Endothelial cell of umbilical vein (primary cell): ENCODE results near the gene CFAP46. TPM values are rescaled to one million over a fixed set of nuclear protein-coding genes. Genes with fewer than 3 reads are reported as not detected.

Experiments
- BruUV-seq: library from RNA; stranded (reverse); fragments of 400-500 nt; replicated peaks from 2 replicates; lab custom pipeline; 2021; lab: Mats Ljungman, UMichigan
- CTCF ChIA-PET: fragments of 300-600, 350-600 bp; sonication (Branson Sonifier 250); formaldehyde crosslinking; loops from one replicate; lab custom pipeline; 2021; ENCODE audit warnings: antibody characterized with exemption, inconsistent platforms; lab: Charles Lee
- POLR2A ChIA-PET: fragments of 300-600, 350-600 bp; sonication (Branson Sonifier 250); formaldehyde crosslinking; loops from one replicate; lab custom pipeline; 2021; ENCODE audit warnings: antibody characterized with exemption, inconsistent platforms; lab: Charles Lee
- DNase-seq: peaks from one replicate; pipeline ENCODE4 v3.0.0-alpha.2; 2011; ENCODE audit warnings: low read depth, low spot score
- FAIRE-seq: peaks from 2 replicates; lab custom pipeline; 2011; peaks lifted over from hg19 to GRCh38; lab: Jason Lieb, UNC
- H2AFZ ChIP-seq: 2 replicates; pipeline ENCODE4 v1.6.0; 2012; ENCODE audit warnings: low read depth, low read length, control low read depth, inconsistent platforms
- H3K27ac ChIP-seq: 2 replicates; pipeline ENCODE4 v1.5.1; 2011; ENCODE audit warnings: low read depth, mild to moderate bottlenecking, control low read depth, low read length, moderate library complexity; ENCODE audit not compliant: insufficient read depth
- H3K27me3 ChIP-seq, 2 experiments: 2 replicates each; pipeline versions ENCODE4 v1.6.0 to v1.6.1; 2011; ENCODE audit warnings: low read length in 2 of 2, mixed read lengths in 1 of 2; ENCODE audit not compliant: control insufficient read depth in 2 of 2, insufficient read depth in 2 of 2
- H3K36me3 ChIP-seq, 2 experiments: 2 replicates in 1 of 2; 3 replicates in 1 of 2; pipeline ENCODE4 v1.5.1; 2011; ENCODE audit warnings: low read length in 2 of 2, mild to moderate bottlenecking in 1 of 2, moderate library complexity in 1 of 2; ENCODE audit not compliant: control insufficient read depth in 2 of 2, insufficient read depth in 2 of 2; ENCODE audit errors: extremely low read depth in 1 of 2
- H3K4me1 ChIP-seq: 3 replicates; pipeline ENCODE4 v1.5.1; 2011; ENCODE audit warnings: mild to moderate bottlenecking, low read length; ENCODE audit not compliant: control insufficient read depth, insufficient read depth; ENCODE audit errors: extremely low read depth
- H3K4me2 ChIP-seq: 2 replicates; pipeline ENCODE4 v1.6.1; 2011; ENCODE audit warnings: low read length, control low read depth, mixed read lengths; ENCODE audit not compliant: insufficient read depth
- H3K4me3 ChIP-seq, 3 experiments: fragments of 200-600 bp in 1 of 3; sonication (generic), shearing (Covaris generic) in 1 of 3; replicated peaks in 1 of 3; 2 replicates each; pipeline ENCODE4 v1.5.1; 2011 to 2016; ENCODE audit warnings: control low read depth in 3 of 3, low read length in 3 of 3, mild to moderate bottlenecking in 2 of 3, inconsistent platforms in 1 of 3, low read depth in 1 of 3, moderate library complexity in 1 of 3; ENCODE audit not compliant: insufficient read depth in 1 of 3
- H3K79me2 ChIP-seq: 2 replicates; pipeline ENCODE4 v1.6.0; 2012; ENCODE audit warnings: low read length, inconsistent platforms; ENCODE audit not compliant: control insufficient read depth, insufficient read depth
- H3K9ac ChIP-seq: replicated peaks from 2 replicates; pipeline ENCODE3; 2011; ENCODE audit warnings: low read length, control low read depth; ENCODE audit not compliant: insufficient read depth; ENCODE audit errors: extremely low read depth
- H3K9me1 ChIP-seq: replicated peaks from 3 replicates; pipeline ENCODE4 v1.6.0; 2011; ENCODE audit warnings: mild to moderate bottlenecking, low read length; ENCODE audit not compliant: control insufficient read depth, insufficient read depth; ENCODE audit errors: extremely low read depth
- H3K9me3 ChIP-seq: replicated peaks from 2 replicates; pipeline ENCODE4 v1.5.1; 2012; ENCODE audit warnings: low read length, inconsistent platforms; ENCODE audit not compliant: control insufficient read depth, insufficient read depth
- H4K20me1 ChIP-seq: replicated peaks from 2 replicates; pipeline ENCODE3; 2011; ENCODE audit warnings: mild to moderate bottlenecking, low read length; ENCODE audit not compliant: control insufficient read depth, insufficient read depth; ENCODE audit errors: extremely low read depth
- EZH2 ChIP-seq: IDR thresholded peaks from 2 replicates; pipeline ENCODE4 v1.6.1; 2012; ENCODE audit warnings: borderline replicate concordance, low read depth, mild to moderate bottlenecking, moderate library complexity, low read length, inconsistent platforms; ENCODE audit not compliant: severe bottlenecking
- FOS ChIP-seq: IDR thresholded peaks from 2 replicates; pipeline ENCODE4 v1.6.1; 2011; ENCODE audit warnings: mild to moderate bottlenecking, low read length, moderate library complexity, borderline replicate concordance; ENCODE audit not compliant: insufficient read depth
- GATA2 ChIP-seq: IDR thresholded peaks from 2 replicates; pipeline ENCODE4 v1.7.0; 2011; ENCODE audit warnings: low read depth, mild to moderate bottlenecking, moderate library complexity, mixed read lengths, low read length; ENCODE audit not compliant: insufficient read length, insufficient read depth
- JUN ChIP-seq: IDR thresholded peaks from 2 replicates; pipeline ENCODE4 v1.6.1; 2011; ENCODE audit warnings: borderline replicate concordance, low read depth; ENCODE audit not compliant: insufficient read length, insufficient read depth
- MYC ChIP-seq: IDR thresholded peaks from one replicate; pipeline ENCODE4 v1.6.1; 2011; ENCODE audit warnings: mild to moderate bottlenecking, low read depth, low read length
- POLR2A ChIP-seq: IDR thresholded peaks from 2 replicates; pipeline ENCODE4 v1.6.1; 2012; ENCODE audit warnings: low read depth, mild to moderate bottlenecking, control low read depth, low read length
- POLR2AphosphoS5 ChIP-seq: IDR thresholded peaks from 2 replicates; pipeline ENCODE4 v1.6.1; 2012; ENCODE audit warnings: low read depth, mild to moderate bottlenecking, control low read depth, low read length, moderate library complexity; ENCODE audit not compliant: insufficient read depth
- dilution Hi-C: fragments of 300-500 bp; cut with MboI; formaldehyde crosslinking; loops from one replicate; pipeline ENCODE4 v1.15.0; 2019; ENCODE audit warnings: low sequenced_read_pairs; ENCODE audit not compliant: extremely low pct_ligation_motif_present
- intact Hi-C: fragments of 100-400 bp; cut with micrococcal nuclease; formaldehyde crosslinking; loops from one replicate; pipeline ENCODE4 v1.10.0; 2022
- polyA plus RNA-seq, 4 experiments: library from polyadenylated mRNA; depleted of rRNA in 3 of 4; stranded (reverse) in 3 of 4; unstranded in 1 of 4; fragments of >200 nt; gene quantifications; 2 replicates each; pipeline versions ENCODE4 v1.2.1 to v1.2.3, GENCODE V29; 2011 to 2012; ENCODE audit warnings: missing spikeins in 1 of 4
- total RNA-seq: library from RNA; stranded (reverse); gene quantifications from 2 replicates; pipeline ENCODE4 v1.2.3, GENCODE V29; 2021
- TF ChIP-seq, protein P1 (sequence below), 2 donors: IDR thresholded peaks; 1 replicate in 1 of 2; 2 replicates in 1 of 2; pipeline ENCODE4 v1.5.1; 2011; ENCODE audit warnings: low read length in 2 of 2, mild to moderate bottlenecking in 2 of 2, moderate library complexity in 2 of 2, control low read depth in 1 of 2, inconsistent platforms in 1 of 2, low read depth in 1 of 2; ENCODE audit not compliant: insufficient read depth in 1 of 2; ENCODE audit errors: extremely low read depth in 1 of 2
- TF ChIP-seq, protein P2 (sequence below): IDR thresholded peaks from 2 replicates; pipeline ENCODE4 v1.6.1; 2011; ENCODE audit not compliant: insufficient read depth, insufficient read length

The CFAP46 gene
- total and polyA plus RNA-seq, 2 donors (not counting 3 experiments of a cell fraction or from before 2014, with no cell fraction given), result 0.75 to 0.98 TPM

DNA sequence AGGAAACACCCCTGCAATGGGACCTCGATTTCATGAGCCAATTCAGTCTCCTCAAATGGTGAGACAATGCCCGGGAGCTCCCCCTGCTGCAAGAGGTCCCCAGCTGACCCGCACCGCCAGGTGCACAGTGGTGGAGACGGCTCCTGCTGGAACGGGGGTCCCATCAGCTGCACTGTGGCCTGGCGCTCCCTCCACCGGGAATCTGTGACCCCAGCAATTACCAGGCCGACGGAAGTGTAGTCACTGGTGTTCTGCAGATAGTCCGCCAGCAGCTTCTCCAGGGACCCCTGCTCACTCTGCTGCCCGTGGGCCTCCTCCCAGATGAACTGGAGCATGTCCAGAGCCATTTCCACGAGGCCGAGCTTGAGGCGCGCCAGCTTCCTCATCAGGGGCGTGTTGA, 91.5 kb downstream of the CFAP46 start:
- FAIRE-seq (no peak), DNase-seq (no peak)
- Histone ChIP-seq H3K9ac (no peak overlapping the region), H3K9me1 (no peaks in the 10 kb centered on the region), H3K27me3 (peaks cover 0 to 2% of the 10 kb centered on the region in 2 experiments), H3K36me3 (no peaks in the 10 kb centered on the region), H3K4me3 (no peak overlapping the region), H3K79me2 (no peaks in the 10 kb centered on the region), H2AFZ (no peak overlapping the region), H3K27ac (no peak overlapping the region), H3K4me1 (no peaks in the 10 kb centered on the region), H4K20me1 (no peaks in the 10 kb centered on the region), H3K4me2 (no peak overlapping the region), H3K9me3 (no peaks in the 10 kb centered on the region)
- POLR2A ChIA-PET, result no interaction called here
- intact Hi-C loops, result no loop called here
- no peak for TF ChIP-seq JUN
- TF ChIP-seq, protein P1, sequence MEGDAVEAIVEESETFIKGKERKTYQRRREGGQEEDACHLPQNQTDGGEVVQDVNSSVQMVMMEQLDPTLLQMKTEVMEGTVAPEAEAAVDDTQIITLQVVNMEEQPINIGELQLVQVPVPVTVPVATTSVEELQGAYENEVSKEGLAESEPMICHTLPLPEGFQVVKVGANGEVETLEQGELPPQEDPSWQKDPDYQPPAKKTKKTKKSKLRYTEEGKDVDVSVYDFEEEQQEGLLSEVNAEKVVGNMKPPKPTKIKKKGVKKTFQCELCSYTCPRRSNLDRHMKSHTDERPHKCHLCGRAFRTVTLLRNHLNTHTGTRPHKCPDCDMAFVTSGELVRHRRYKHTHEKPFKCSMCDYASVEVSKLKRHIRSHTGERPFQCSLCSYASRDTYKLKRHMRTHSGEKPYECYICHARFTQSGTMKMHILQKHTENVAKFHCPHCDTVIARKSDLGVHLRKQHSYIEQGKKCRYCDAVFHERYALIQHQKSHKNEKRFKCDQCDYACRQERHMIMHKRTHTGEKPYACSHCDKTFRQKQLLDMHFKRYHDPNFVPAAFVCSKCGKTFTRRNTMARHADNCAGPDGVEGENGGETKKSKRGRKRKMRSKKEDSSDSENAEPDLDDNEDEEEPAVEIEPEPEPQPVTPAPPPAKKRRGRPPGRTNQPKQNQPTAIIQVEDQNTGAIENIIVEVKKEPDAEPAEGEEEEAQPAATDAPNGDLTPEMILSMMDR (IDR thresholded peaks at IDR 0.05; ENCODE audit: extremely low read depth in 1 of 2, insufficient read depth in 1 of 2, low read depth in 1 of 2, low read length in 2 of 2), result no peak
- no peak for TF ChIP-seq POLR2AphosphoS5
- no peak for TF ChIP-seq MYC
- no peak for TF ChIP-seq EZH2
- TF ChIP-seq GATA2, result no peak
- no peak for TF ChIP-seq POLR2A
- TF ChIP-seq, protein P2, sequence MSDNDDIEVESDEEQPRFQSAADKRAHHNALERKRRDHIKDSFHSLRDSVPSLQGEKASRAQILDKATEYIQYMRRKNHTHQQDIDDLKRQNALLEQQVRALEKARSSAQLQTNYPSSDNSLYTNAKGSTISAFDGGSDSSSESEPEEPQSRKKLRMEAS, result no peak
- TF ChIP-seq FOS, result no peak
- CTCF ChIA-PET, result interaction anchor here (1.4 kb wide), 1 partner anchor 196 kb away, joined by 5 read pairs; no protein-coding TSS in a partner anchor
- BruUV-seq, result no TSS peak
- dilution Hi-C loops, result no loop called here
